GM19463 (cell line): Measurements from ENCODE around the gene MICAL2.
A peak's percentile ranks its signal among the peaks of the same experiment; 100 is the strongest.

Source experiments
- ATAC-seq: cut with Tn5 transposase; IDR thresholded peaks from one replicate; pipeline ENCODE4 v1.9.1; 2021; ENCODE audit warnings: mild to moderate bottlenecking, moderate library complexity; ENCODE audit not compliant: unreplicated experiment

MICAL2 gene

DNA sequence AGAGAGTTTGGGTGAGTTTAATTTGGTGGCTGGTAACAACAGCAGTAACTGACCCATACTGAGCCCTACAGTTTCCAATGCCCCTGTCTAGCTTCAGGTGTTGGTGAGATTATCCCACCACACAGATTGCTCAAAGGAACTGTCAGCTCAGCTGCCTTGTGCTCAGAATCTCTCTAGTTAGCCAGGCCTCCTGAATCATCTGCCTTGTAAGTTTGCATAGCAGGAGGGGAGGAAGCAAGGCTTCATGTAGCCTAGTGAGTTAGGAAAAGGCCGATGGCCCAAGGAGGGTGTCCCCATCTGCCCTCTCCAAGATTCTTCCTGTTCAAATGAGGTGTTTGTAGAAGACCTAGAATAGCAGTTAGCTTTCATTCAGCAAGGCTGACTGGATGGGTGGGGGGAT is 74.3 kb downstream of the MICAL2 start:
- no peak for ATAC-seq

DNA sequence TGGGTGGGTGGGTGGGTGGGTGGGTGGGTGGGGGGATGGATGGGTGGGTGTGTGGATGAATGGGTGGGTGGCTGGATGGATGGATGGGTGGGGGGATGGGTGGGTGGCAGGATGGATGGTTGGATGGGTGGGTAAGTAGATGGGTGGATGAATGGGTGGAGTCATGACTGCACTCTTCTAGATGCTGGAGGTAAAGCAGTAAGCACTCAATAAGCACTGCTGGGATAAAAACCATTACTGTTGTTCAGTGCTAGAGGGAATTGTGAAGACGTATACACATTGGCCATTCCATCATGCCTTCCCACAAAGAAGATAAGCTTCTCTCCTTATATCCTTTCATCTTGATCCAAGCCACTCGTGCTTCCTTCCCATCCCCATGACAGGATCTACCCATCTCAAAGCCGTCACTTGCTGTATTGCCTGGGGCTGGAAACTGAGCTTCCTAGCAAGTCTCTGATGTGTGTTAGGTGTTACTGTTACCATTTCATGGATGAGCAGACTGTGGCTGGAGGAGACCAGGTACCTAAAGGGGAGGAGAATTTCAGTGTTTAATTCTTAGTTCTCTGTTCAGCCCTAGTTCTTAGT is 74.8 kb downstream of the MICAL2 start:
- ATAC-seq: no peak

DNA sequence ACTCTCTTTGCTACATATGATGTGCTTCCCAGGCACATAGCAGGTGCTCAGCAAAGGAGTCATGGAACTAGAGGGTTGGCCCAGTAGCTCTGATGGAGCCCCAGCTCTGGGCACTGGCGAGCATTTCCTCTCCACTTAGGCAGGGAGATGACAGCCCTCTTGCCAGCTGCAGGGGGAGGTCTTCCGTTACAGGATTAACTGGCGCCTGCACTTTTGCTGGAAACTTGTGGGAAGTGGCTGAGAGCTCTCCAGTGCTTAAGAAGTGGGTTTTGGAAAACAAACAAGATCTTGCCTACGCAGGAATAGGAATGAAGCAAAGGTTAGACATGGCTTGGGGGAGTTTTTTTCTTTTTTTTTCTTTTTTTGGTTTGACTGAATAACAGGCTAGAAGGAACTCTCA is 75.5 kb downstream of the MICAL2 start:
- ATAC-seq: no peak

DNA sequence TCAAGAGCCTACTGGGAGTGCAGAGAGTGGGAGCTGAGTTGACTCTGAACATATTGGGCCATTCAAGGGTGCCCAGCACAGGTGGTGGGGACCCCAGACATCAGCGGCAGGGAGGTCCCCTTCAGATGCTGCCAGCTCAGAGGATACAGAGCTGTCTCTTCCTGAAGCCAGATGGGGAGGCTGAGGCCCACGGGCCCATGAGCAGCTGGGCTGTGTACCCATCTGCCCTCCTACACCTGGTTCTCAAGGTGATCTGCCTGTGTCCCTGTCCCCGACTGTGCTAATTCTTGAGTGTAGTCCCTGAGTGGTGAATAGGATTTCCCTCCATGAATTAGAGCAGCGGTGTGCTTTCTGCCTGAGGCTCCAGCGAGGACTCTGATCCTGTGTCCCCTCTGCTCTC is 76.3 kb downstream of the MICAL2 start:
- no peak for ATAC-seq

DNA sequence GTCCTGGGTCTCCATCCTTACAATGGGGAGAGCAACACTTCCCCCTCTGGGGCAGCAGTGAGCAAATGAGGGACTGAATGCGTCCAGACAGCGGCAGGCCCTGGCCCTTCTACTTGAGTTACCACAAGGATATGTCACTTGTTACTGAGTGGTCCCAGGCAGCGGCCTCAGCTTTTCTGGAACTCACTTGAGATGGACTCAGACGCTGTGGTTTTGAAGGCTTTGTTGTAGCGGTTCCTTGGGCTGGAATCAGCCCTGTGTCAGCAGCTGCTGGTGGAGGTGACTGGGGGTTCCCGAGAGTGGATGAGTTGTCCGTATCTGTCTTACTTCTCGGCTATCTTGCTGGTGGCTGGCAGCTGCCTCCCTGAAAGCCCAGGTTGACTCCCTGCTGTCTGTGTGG is 77.0 kb downstream of the MICAL2 start:
- ATAC-seq: no peak

DNA sequence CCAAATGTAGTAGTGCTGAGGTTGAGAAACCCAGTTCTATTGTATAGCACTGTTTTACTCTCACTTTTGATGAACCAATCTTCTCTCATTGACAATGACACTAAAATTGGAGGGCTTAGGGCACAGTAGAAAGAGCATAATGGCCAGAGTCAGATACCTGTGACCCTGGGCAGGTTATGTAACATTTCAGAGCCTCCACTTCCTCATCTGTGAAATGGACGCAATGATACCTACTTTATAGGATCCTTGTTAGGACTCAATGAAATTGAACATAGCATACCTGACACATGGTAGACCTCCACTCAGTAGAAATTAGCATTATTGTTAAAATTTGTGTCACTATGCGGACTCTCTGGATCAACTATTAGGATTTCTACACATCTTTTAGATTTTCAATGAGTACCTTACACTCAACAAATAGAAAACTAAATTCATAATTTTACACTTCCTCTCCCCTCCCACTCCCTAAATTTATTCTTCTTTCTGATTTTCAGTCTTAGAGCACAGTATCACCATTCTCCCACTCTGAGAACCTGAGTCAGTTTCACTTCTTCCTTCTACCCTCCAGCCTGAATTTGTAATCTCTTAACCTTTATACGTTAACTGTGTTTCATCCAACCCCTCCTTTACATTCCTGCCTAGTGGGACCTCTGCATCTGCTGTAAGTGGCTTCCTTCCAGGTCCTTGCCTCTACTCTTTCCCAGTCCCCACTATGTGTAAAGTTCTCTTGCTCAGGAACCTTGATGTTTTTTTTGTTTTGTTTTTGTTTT is 78.3 kb downstream of the MICAL2 start:
- peak; percentile 72 for ATAC-seq

DNA sequence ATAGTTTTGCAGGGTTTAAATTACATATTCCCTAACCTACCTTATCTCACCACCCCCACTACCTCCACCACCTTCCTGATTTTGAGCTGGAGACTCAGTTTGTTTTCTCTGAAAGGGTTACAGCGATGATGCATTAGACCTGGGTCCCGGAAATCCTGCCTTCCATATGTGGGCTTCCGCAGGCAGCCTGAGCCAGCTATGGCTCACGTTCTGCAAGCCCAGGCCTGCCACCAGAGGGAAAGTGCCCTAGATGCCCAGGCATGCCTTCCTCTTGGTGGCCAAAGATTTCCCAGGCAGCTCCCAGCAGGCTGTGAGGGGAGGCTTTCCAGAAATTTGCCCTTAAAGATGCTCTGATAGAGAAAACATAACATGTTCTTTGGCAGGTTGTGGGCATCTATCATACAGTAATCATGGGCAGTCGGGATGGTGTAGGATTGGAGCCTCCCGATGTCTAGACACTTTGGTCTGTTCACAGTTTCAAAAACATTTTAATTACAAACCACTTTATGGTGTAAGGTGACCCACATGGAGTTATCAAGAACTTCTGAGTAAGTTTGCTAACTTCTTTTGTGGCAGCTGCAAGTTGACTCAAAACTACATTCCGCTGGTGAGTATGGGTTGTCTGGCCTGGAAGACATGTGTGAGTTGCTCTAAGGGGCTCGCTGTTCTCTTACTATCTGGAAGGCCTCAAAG is 79.3 kb downstream of the MICAL2 start:
- ATAC-seq: no peak

DNA sequence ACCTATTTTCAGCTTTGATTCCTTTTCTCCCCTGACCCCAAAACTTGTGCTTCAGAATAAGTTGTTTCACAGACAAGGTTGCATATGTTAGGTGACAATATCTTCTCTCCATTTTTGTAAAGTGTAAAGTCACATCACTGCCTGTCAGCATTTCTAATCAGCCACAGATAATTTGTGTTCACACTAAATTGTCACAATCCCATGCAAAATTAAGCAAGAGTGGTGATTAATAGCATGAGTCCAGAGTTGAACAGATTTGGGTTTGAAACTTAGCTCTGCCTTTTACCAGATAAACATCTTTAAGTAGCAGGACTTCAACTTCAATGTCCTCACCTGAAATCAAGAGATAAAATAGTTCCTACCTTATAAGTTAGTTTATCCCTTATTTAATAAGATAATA is 80.1 kb downstream of the MICAL2 start:
- ATAC-seq: no peak

DNA sequence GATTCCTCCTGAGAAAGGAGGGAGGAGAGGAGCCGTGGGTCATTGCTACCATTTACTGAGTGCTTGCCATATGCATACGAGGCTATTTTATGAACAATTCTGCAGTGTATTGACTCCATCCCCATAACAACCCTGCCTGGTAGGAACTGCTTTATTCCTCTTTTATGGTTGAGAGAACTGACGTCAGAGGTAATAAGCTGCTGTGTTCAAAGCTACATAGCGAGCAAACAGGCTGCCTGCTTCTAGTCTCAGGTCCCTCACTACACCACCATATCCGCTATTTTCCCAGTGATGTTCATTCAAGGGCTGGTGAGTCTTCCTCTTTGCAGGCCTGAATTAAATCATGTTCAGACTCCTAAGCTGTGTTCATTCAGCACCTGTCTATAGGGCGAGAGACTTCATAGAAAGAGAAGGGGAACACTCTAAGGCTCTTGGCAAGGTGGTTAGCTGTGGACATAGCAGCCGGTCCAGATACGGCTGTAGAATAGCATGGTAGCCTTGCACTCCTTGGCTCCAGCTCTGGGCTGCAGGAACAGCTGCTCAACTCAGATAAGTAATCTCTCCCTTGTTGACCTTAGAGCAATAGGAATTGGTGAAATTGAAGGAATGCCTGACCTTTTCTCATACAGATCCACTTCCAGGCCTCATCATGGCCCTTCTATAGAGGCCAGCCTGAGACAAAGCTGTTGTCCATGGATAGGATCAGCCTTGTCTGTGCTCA is 82.6 kb downstream of the MICAL2 start:
- no peak for ATAC-seq

DNA sequence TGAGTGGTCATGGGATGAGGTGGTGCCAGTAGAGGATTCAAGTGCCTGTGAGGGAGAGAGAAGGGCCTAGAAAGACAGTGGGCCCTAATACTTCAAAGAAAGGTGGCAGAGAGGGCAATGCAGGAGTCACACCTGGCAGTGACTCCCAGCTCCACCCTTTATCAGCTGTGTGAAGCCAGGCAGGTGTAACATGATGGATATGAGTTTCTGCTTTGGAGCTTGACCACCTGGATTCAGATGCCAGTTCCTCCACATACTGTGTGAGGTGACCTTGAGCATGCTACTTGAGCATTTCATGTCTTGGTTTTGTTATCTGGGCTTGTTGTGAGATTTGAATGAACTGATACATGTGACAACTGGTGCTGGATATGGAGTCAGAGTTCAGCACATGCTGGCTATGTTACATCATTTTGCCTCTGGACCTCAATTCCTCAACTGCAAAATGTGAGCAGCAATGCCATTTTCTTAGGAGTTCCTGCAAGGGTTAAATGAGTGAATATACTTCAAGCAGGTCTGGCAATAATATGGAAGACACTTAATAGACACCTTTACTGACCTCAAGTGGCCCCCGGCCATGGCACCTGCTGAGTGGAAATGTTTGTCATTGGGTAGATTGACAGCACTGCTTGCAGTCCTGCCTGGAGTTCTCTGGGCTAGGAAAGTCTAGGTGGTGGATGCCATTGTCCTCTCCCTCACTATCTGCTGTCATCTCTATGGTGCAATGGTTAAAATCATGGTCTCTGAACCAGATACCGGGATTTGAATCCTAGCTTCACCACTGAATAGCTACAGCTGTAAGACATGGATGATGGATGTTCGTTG is 83.3 kb downstream of the MICAL2 start:
- ATAC-seq: no peak

DNA sequence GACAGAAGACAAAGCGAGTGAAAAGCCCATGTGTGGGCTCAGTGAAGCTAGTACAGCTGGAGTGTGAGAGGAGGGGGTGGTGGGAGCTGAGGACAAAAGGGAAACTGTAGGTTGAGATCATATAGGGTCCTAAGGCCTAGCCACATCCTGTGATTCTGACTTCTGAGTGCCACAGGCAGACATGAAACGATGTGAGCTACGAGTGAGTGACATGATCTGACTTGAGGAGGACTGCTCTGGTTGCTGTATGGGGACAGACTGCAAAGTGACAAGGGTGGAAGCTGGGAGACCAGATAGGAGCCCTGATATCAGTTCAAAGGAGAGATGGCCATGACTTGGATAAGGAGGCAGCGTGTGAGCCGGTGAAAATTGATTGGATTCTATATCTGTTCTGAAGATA is 85.4 kb downstream of the MICAL2 start:
- peak; percentile 78 for ATAC-seq

DNA sequence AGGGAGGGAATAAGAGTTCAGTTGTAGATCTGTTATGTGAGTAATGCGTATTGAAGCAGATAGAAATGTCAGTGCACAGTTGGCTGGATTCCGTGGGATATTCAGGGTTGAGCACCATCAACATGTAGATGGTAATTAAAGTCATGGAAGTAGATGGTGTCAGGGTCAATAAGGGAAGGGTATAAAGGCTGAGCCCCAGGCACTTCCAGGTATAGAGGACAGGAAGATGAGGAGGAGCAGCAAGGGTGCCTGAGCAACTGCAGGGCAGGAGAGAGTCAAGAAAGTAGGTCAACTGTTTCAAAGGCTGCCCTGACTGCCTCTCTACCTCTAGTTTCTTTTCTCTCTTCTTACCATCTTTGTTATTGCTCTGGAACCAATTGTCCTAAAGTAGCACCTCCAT is 85.9 kb downstream of the MICAL2 start:
- no peak for ATAC-seq

DNA sequence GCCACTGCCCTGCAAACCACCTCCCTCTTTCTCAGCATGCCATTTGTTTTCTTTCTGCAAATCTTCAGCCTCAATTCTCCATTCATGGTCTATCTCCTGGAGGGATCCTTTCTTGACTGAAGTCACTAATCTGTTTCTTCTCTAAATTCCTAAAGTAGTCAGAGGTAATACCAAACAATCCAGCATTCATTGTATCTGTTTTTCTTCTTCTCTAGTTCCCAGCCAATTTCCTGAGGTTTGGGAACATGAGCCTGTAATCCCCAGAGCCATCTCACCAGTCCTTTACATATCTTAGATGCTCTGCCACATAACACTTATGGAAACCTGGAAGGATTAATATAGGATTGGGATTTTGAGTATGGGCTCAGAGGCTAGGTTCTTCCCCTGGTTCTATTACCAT is 86.5 kb downstream of the MICAL2 start:
- ATAC-seq: no peak

DNA sequence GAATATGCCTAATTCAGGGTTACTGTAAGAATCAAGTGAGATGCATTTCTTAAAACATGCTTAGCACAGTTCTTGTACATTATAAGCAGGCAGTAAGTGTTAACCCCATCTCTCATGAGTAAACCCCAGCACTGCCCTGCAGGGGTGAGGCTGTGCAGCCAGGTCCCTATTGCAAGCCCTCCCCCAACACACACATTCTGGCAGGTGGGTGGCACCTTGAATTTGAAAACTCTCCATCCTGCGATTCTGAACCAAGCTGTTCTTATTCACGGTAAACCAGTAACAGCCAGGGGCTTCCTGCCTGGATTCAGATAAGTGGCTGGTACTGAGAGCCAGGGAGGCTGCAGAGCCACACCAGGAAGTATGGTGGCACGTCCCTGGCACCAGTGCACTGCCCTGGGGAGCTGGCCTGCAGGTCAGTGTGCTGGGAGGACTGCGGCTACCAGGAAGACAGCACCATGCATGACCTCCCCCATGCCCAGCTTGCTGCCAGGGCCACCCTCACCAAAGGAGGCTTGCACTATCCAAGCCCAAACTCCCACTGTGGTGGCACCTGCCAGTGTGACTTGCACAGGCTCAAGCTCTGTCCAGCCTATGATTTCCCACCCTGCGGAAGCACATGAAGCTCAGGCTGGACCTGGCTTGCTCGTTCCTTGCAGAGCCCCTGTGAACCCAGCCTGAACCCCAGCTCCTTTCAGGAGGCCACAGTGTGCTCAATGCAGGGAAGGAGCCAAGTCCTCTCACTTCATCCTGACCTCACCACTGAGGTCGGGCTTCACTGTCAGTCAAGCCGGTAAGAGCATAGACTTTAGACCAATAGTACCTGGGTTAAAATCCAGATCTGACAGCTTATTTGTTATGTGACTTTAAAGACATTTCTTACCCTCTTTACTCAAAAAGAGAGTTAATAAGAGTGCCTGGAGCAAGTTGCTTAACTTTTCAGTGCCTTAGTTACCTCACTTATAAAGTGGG is 88.1 kb downstream of the MICAL2 start:
- ATAC-seq: no peak

DNA sequence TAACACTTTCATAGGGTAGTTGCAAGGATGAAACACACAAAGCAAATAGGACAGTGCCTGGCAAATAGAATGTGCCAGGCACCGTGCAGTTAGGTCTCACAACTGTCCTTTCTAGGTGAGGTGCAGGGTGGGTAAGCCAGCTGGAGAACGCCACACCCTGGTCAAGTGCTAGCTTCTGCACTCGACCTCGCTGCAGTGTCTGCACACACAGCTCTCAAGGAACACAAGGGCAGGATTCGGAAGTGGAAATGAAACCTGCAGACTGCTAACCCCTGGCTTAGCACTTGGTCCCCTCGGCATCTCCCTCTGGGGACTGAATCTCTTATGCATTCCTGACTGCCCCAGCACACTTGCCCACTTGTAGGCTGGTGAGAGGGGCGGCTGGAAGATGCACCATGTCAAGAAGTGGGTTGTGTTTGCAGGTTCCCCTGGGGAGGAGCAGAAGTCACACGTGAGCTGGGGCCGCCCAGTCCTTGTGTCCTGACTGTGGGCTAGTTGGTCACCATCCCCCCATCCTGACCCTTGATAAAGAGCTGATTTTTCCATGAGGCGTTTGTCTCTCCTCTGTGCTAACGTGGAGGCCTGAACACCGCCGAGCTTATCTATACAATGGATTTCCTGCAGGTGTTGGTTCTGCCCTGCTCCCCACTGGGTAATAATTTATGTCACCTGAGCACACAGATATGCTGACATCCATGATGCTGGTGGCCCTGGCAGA is 89.0 kb downstream of the MICAL2 start:
- no peak for ATAC-seq

DNA sequence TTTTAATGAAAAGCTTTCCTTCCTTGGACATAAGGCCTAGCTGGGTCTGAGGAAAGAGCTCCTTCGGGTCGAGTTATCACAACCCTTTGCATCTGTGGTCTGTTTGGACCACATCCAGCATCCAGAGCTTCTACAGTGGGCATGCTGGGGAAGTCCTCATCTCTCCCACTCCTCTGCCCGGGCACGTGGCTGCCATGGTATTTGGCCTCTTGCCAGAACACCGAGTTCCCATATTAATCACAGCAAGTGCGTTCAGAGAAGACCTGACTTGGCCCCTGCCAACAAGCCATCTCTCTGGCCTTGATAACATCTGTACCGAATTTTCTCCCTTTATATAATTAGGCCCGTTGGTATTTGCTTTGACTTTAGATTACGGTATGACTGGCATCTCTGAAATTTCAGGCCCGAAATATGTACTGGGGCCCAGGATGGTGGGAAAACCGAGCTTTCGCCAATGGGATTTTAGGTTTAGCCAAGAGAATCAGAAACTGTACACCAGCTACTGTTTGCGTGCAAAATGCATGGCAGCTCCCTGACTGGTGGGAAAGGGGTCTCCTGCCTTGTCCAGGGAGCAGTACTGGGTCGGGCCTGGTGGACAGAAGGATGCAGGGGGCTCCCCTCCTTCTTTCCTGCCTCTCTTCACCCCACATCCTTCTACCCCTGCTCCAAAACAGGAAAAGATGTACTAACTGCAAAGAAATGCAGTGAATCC is 90.0 kb downstream of the MICAL2 start:
- no peak for ATAC-seq

DNA sequence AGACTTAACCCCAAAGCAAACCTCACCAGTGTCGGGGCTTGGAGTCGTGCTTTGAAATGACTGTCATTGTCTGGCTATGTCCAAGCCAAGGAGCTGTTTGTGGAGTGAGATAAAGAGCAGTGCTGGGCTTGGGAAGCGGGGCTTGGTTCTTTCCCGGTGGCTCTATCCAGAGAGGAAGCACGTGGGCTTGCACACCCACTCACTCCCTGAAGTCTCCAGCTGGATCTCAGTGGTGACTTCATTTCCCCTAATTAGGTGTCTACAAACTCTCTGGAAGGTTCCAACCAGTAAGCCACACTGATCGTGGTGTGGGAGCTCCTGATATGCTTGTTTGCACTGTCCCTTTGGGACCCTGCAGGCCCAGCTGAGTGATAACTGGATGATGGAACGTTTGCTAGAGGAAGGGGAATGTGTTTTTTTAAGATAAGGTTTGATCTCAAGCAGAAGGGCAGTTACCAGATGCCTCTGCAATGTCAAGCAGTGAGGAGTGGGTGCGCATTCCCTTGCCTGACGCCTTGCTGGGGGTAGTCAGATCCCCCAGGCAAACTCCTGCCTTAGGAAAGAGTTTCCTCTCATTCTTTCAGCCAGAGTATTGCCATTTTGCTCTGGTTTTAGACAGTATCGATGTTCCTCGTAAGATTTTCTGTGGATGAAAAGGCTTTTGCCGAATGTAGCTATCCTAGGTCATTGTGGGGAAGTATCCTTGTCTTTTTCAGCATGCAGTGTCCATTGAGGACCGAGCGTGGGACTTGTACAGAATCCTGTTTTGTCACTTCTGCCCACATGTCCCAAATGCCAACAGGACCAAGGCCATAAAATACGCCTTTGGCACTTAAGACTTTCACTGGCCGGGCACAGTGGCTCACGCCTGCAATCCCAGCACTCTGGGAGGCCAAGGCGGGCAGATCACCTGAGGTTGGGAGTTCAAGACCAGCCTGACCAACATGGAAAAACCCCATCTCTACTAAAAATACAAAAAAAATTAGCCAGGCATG is 90.9 kb downstream of the MICAL2 start:
- no peak for ATAC-seq
